ACC112 (cell line): Measurements from ENCODE around the gene RCSD1.
A peak's percentile ranks its signal among the peaks of the same experiment; 100 is the strongest.

Experiments used
- H2AFZ ChIP-seq: fragments of 200-600 bp; sonication (generic); one replicate; pipeline ENCODE4 v1.6.0; 2017; ENCODE audit warnings: antibody characterized with exemption, low read length; ENCODE audit not compliant: unreplicated experiment
- H3K27ac ChIP-seq: fragments of 200-600 bp; sonication (generic); 2 replicates; pipeline ENCODE4 v1.5.1; 2014; ENCODE audit warnings: low read depth, mild to moderate bottlenecking, antibody characterized with exemption, low read length, moderate library complexity
- H3K27me3 ChIP-seq: fragments of 200-600 bp; sonication (generic); 2 replicates; pipeline ENCODE4 v1.6.1; 2014; ENCODE audit warnings: mild to moderate bottlenecking, antibody characterized with exemption, low read length, moderate library complexity, mixed read lengths; ENCODE audit not compliant: insufficient read depth
- H3K36me3 ChIP-seq: fragments of 200-600 bp; sonication (generic); 2 replicates; pipeline ENCODE4 v1.6.1; 2016; ENCODE audit warnings: mild to moderate bottlenecking, antibody characterized with exemption, low read length, moderate library complexity, mixed read lengths; ENCODE audit not compliant: insufficient read depth
- H3K4me1 ChIP-seq: fragments of 200-600 bp; sonication (generic); one replicate; pipeline ENCODE4 v1.6.1; 2016; ENCODE audit warnings: low read length, mixed read lengths; ENCODE audit not compliant: insufficient read depth, unreplicated experiment, control insufficient read depth
- H3K4me3 ChIP-seq: fragments of 200-600 bp; sonication (generic); 2 replicates; pipeline ENCODE4 v1.5.1; 2014; ENCODE audit warnings: mild to moderate bottlenecking, low read depth, low read length
- H3K79me2 ChIP-seq: fragments of 200-600 bp; sonication (generic); one replicate; pipeline ENCODE4 v1.6.0; 2016; ENCODE audit warnings: low read length; ENCODE audit not compliant: control insufficient read depth, unreplicated experiment, insufficient read depth

RCSD1 gene

DNA sequence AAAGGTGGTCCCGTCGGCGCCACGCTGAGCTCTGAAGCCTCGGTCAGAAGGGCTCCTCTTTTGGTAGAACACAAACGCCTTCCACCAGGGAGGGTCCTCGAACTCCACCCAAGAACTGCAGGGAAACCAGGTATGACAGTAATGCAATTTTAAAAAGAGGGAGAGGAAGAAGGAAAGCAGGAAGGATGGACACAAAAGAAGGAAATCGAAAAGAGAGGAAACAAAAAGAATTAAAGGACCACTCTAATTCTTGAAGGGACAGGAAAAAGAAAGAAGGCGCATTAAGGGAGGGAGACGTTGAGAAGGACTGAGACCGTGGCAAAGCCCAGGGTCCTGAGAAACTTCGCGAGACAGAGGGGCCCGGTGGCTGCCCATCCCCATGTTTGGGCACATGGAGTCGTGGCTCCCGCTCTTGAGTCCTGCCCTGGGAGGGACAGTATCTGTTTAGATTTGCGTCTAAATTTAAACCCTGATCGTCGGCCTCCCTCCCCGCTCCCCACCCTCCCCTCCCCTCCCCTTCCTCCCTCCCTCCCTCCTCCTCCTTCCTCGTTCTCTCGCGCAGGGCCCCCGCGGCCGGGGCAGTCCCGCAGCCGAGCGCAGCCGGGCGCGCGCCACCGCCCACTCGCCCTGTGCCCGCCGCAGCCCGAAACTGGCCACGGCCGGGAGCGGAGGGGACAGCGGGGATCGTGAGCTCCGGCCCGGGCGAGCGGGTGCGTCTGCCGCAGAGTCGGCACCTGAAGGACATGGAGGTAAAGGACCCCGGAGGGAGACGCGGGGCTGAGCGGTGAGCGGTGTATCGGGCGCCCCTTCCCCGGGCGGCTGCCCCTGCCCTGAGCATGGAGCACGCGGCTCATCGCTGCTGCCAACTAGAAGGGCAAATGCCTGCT is at the start of gene RCSD1:
TSS of gene RCSD1 (plus strand) at position 552 of the 887 bp plus-strand sequence. CDS start at position 744, 192 bp downstream.
- Histone ChIP-seq H3K4me1 (peaks cover 4% of the 10 kb centered on the region), H3K36me3 (no peaks in the 10 kb centered on the region), H3K27me3 (no peaks in the 10 kb centered on the region), H3K4me3 (peak within 1 kb of the TSS; percentile 97), H3K79me2 (no peaks in the 10 kb centered on the region), H3K27ac (no peak within 1 kb of the TSS), H2AFZ (peak within 1 kb of the TSS; percentile 93)

GRCh38 chr1:167582064-167582463 is 48.0 kb upstream of the RCSD1 start:
- H3K27me3 ChIP-seq: peaks cover 11% of the 10 kb centered on the region
- no peak overlapping the region for H2AFZ ChIP-seq
- no peak overlapping the region for H3K4me3 ChIP-seq

GRCh38 chr1:167582722-167583121 is 47.3 kb upstream of the RCSD1 start:
- Histone ChIP-seq H3K4me3 (no peak overlapping the region), H3K27me3 (peaks cover 6% of the 10 kb centered on the region), H3K36me3 (no peaks in the 10 kb centered on the region), H3K27ac (no peak overlapping the region), H3K4me1 (no peaks in the 10 kb centered on the region), H2AFZ (no peak overlapping the region), H3K79me2 (no peaks in the 10 kb centered on the region)

More at GRCh38 chr1:167582064-167582463, 48.0 kb upstream of the RCSD1 start:
- Histone ChIP-seq H3K4me1 (no peaks in the 10 kb centered on the region), H3K36me3 (no peaks in the 10 kb centered on the region), H3K27ac (no peak overlapping the region), H3K79me2 (no peaks in the 10 kb centered on the region)

- Histone ChIP-seq H3K79me2 (no peaks in the 10 kb centered on the region), H3K27me3 (peaks cover 5% of the 10 kb centered on the region; the same call in 1 of the 2 replicates), H3K27ac (no peak overlapping the region), H2AFZ (no peak overlapping the region), H3K4me3 (no peak overlapping the region), H3K4me1 (no peaks in the 10 kb centered on the region), H3K36me3 (no peaks in the 10 kb centered on the region)
Measured at GRCh38 chr1:167584581-167584980, 45.5 kb upstream of the RCSD1 start.

GRCh38 chr1:167587342-167587741 is 42.7 kb upstream of the RCSD1 start:
- H3K27ac ChIP-seq: no peak overlapping the region
- no peaks in the 10 kb centered on the region for H3K4me1 ChIP-seq
- H3K4me3 ChIP-seq: no peak overlapping the region
- H3K79me2 ChIP-seq: no peaks in the 10 kb centered on the region
- H2AFZ ChIP-seq: no peak overlapping the region
- 0 out of 2 replicates have a peak, but pooled peaks cover 5% of the 10 kb centered on the region for H3K27me3 ChIP-seq
- no peaks in the 10 kb centered on the region for H3K36me3 ChIP-seq

DNA sequence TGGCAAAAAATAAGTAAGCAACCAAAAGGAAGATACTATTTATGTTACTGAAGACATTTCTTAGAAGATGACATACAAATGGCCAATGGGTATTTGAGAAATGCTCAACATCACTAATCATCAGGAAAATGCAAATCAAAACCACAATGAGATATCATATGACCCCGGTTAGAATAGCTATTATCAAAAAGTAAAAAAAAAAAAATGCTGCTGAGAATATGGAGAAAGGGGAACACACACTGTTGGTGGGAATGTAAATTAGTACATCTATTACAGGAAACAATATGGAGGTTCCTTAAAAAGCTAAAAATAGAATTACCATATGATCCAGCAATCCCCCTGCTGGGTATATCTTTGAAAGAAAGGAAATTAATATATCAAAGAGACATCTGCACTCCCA is 42.2 kb upstream of the RCSD1 start:
- Histone ChIP-seq H3K79me2 (no peaks in the 10 kb centered on the region), H3K36me3 (no peaks in the 10 kb centered on the region), H3K27ac (no peak overlapping the region), H3K4me3 (no peak overlapping the region), H3K27me3 (0 out of 2 replicates have a peak, but pooled peaks cover 5% of the 10 kb centered on the region), H2AFZ (no peak overlapping the region), H3K4me1 (no peaks in the 10 kb centered on the region)

GRCh38 chr1:167588361-167588760 is 41.7 kb upstream of the RCSD1 start:
- Histone ChIP-seq H3K27ac (no peak overlapping the region), H3K4me3 (no peak overlapping the region), H2AFZ (no peak overlapping the region), H3K36me3 (no peaks in the 10 kb centered on the region), H3K27me3 (0 out of 2 replicates have a peak, but pooled peaks cover 5% of the 10 kb centered on the region), H3K4me1 (no peaks in the 10 kb centered on the region), H3K79me2 (no peaks in the 10 kb centered on the region)

- Histone ChIP-seq H3K27me3 (0 out of 2 replicates have a peak, but pooled peaks cover 5% of the 10 kb centered on the region), H3K4me1 (no peaks in the 10 kb centered on the region), H3K79me2 (no peaks in the 10 kb centered on the region), H3K4me3 (no peak overlapping the region), H2AFZ (no peak overlapping the region), H3K27ac (no peak overlapping the region), H3K36me3 (no peaks in the 10 kb centered on the region)
Measured at GRCh38 chr1:167592475-167592874, 37.6 kb upstream of the RCSD1 start.

GRCh38 chr1:167593860-167594259 is 36.2 kb upstream of the RCSD1 start:
- no peak overlapping the region for H2AFZ ChIP-seq
- H3K27me3 ChIP-seq: 0 out of 2 replicates have a peak, but pooled peaks cover 5% of the 10 kb centered on the region
- H3K79me2 ChIP-seq: no peaks in the 10 kb centered on the region
- H3K4me3 ChIP-seq: no peak overlapping the region
- H3K4me1 ChIP-seq: no peaks in the 10 kb centered on the region
- H3K27ac ChIP-seq: no peak overlapping the region
- H3K36me3 ChIP-seq: no peaks in the 10 kb centered on the region

DNA sequence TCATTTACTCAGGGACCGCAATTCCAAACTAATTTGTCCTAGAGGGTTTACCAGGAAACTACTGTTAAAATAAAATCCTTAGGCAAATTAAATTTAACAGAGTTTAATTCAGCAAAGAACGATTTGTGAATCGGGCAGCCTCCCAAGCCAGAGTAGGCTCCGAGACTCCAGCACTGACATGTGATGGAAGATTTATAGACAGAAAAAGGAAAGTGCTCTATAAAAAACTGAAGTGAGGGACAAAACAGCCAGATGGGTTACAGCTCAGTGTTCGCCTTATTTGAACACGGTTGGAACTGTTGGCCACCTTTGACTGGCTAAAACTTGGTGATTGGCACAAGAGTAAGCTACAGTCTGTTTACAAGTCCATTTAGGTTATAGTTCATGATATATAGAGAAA is 35.2 kb upstream of the RCSD1 start:
- Histone ChIP-seq H3K27me3 (no peaks in the 10 kb centered on the region), H3K4me3 (no peak overlapping the region), H3K36me3 (no peaks in the 10 kb centered on the region), H3K27ac (no peak overlapping the region), H3K4me1 (no peaks in the 10 kb centered on the region), H2AFZ (no peak overlapping the region), H3K79me2 (no peaks in the 10 kb centered on the region)
